GM18499 (cell line): Measurements from ENCODE around the gene RIN1.

Source experiments
- ATAC-seq: cut with Tn5 transposase; IDR thresholded peaks from one replicate; pipeline ENCODE4 v1.9.1; 2021; ENCODE audit warnings: moderate number of reproducible peaks; ENCODE audit not compliant: insufficient read depth, unreplicated experiment

The RIN1 gene

GRCh38 chr11:66310324-66310723, 25.9 kb downstream of the RIN1 start:
- ATAC-seq: no peak

- no peak for ATAC-seq
These were observed 26.8 kb downstream of the RIN1 start for GRCh38 chr11:66309475-66309874.

DNA sequence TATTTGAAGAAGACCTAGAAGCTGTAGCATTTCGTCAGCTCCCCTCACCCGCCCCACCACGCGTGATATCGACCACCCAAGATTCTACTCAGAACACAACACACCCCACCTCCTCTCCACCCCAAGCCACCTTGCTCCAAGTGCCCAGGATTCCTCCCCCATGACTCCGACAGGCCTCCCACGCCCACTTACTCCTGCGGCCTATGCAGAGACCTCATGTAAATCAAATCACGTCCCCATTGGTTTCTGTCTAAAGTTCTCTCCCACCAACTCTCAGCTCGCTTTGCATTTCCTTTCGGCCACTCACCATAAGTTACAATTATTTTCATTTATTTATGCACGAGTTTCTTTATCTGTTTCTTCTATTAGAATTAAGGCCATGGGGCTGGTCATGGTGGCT, 33.6 kb downstream of the RIN1 start:
- no peak for ATAC-seq

DNA sequence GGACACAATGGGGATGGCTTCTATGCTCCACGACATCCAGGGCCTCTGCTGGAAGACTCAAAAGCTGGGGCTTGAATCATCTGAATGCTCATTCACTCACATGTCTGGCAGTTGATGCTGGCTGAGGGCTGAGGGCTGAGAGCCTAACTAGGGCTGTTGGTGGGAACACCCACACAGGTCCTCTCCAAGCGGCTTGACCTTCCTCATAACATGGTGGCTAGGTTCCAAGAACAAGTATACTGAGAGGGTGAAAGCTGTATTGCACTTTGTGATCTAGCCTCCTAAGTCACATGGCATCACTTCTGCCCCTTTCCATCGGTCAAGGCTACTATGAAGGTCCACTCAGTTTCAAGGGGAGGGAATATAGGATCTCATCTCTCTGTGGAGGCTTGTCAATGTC, 37.0 kb downstream of the RIN1 start:
- no peak for ATAC-seq

GRCh38 chr11:66297610-66298009, 38.6 kb downstream of the RIN1 start:
- no peak for ATAC-seq

DNA sequence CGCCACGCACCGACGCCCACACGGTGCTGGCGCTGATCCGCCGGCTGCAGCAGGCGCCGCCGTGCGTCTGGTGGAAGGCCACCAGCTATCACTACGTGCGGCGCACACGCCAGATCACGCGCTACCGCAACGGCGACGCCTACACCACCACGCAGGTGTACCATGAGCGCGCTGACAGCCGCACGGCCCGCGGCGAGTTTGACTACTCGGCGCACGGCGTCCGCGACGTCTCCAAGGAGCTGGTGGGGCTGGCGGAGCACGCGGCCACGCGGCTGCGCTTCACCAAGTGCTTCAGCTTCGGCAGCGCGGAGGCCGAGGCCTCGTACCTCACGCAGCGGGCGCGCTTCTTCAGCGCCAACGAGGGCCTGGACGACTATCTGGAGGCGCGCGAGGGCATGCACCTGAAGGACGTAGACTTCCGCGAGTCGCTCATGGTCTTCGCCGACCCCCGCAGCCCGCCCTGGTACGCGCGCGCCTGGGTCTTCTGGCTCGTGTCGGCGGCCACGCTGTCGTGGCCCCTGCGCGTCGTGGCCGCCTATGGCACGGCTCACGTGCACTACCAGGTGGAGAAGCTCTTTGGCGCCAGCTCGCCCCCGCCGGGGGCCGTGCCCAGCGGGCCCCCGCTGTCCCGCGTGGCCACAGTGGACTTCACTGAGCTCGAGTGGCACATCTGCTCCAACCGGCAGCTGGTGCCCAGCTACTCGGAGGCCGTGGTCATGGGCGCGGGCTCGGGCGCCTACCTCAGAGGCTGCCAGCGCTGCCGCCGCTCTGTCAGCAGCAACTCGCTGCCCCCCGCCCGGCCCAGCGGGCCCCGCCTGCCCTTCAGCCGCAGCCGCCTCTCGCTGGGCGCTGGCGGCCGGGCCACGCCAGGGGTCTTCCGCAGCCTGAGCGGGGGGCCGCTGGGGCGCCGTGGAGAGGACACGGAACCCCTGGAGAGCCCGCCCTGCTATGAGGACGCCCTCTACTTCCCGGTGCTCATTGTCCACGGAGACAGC, 41.3 kb downstream of the RIN1 start:
- ATAC-seq: no peak

- ATAC-seq: no peak
These were observed 42.2 kb downstream of the RIN1 start for GRCh38 chr11:66293777-66294625.

GRCh38 chr11:66293352-66293751, 42.9 kb downstream of the RIN1 start:
- no peak for ATAC-seq

- no peak for ATAC-seq
These were observed 43.5 kb downstream of the RIN1 start for GRCh38 chr11:66292543-66293332.

- no peak for ATAC-seq
These were observed 44.3 kb downstream of the RIN1 start, which contains the start of gene TMEM151A for GRCh38 chr11:66291706-66292542. TSS of gene TMEM151A (plus strand) at chr11:66291894. CDS start at chr11:66292014, 120 bp downstream.

- ATAC-seq: no peak
These were observed 44.9 kb downstream of the RIN1 start for GRCh38 chr11:66291303-66291705.

- ATAC-seq: no peak
These were observed 46.0 kb downstream of the RIN1 start for GRCh38 chr11:66290330-66290621.

- ATAC-seq: peak; percentile 13
These were observed 46.5 kb downstream of the RIN1 start for GRCh38 chr11:66289548-66290329.

DNA sequence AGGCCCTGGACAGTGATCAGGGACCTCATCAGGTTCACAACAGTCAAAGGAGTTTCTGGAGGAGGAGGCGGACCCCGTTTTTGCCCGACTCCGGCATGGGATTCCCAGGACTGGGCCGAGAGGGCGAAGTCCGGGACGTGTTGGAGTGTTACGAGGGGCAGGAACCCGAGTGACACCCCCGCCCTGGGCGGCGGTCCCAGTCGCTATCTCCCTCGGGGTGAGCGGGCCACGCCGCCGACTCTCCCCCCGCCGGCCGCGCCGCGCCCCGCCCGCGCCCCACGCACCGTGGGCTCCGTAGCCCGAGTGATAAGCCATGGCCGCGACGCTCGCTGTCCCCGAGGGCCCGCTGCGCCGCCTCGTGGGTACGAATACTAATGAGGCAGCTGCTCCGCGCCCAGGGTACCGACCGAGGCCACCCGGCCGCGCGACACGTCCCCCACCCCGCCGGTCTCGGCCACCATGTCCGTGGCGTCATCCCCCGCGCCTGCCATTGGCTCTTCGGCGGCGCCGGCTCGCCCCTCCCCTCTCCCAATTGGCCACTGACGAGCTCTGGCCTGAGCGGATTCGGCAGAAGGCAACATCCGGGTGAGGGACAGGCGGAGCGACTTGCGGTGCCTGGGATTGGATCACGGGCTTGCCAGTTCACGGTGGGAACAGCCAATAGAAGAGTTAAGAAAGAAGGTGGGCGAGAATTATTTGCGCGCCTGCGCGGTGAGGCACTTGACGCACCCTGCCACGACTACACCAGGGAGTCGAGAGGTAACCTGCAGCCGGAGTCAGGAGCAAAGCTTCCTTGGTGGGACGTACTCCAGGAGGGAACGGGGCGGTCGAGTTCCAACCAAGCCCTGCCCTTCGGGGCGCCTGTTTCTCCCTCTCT, 47.3 kb downstream of the RIN1 start, which contains the start of gene YIF1A:
YIF1A (minus strand) TSS at position 473 of the 877 bp plus-strand sequence; CDS start at position 315, 158 bp downstream.
- ATAC-seq: peak; percentile 73

GRCh38 chr11:66287889-66288670, 48.2 kb downstream of the RIN1 start:
- ATAC-seq: no peak

DNA sequence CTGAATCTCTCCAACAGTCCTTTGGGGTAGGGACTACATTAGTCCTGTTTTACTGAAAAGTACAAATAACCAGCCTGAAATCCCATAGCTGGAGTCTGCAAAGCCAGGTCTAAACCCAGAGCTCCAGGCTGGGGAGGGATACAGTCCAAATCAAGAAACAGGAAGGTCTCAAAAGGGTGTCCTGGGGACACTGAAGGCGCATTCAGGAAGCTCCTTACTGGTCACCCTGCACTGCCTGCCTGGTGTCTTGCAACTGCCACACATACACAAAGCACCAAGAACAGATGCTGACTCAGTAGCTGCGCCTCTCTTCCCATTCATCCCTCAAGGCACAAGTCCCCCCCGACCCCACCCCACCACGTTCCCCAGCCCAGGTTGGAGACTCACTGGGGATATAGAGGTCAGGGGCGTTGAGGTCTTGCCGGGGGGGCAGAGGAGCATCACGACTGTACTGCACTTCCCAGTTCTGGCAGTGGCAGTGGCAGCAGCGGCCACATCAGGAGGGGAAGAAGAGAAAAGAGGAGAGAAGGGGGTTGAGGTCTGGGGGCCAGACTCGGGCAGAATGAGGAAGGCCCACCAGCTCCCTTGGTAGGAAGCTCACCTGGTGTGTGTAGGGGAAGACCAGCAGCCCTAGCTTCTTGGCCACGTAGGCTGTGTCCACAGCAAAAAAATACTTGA, 48.9 kb downstream of the RIN1 start:
- ATAC-seq: no peak
